AG09309 (cell line): ENCODE data around the gene RGS13.

Experiments used
- DNase-seq: peaks from one replicate; pipeline ENCODE4 v3.0.0-alpha.2; 2010; ENCODE audit warnings: low read depth
- H3K4me3 ChIP-seq: 2 replicates; pipeline ENCODE4 v1.5.1; 2011; ENCODE audit warnings: mild to moderate bottlenecking, low read depth, low read length, moderate library complexity; ENCODE audit not compliant: control insufficient read depth
- CTCF ChIP-seq: IDR thresholded peaks from 2 replicates; pipeline ENCODE4 v1.5.1; 2011; ENCODE audit warnings: mild to moderate bottlenecking, low read depth, low read length, inconsistent platforms; ENCODE audit not compliant: insufficient read depth, control insufficient read depth; ENCODE audit errors: missing control alignments

The RGS13 gene

DNA sequence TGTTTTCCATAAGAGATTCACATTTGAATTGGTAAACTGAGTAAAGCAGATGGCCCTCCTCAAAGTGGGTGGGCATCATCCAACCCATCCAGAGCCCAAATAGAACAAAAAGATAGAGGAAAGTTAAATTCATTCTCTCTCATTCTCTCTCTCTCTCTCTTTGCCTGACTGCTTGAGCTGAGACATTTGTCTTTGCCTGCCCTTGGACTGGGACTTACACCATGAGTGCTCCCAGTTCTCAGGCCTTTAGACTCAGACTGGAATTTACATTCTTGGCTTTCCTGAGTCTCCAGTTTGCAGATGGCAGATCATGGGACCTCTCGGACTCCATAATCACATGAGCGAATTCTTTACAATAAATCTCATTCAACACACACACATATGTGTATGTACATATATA, 69.6 kb downstream of the RGS13 start:
- H3K4me3 ChIP-seq = no peak overlapping the region
- DNase-seq = no peak
- TF ChIP-seq CTCF = no peak

DNA sequence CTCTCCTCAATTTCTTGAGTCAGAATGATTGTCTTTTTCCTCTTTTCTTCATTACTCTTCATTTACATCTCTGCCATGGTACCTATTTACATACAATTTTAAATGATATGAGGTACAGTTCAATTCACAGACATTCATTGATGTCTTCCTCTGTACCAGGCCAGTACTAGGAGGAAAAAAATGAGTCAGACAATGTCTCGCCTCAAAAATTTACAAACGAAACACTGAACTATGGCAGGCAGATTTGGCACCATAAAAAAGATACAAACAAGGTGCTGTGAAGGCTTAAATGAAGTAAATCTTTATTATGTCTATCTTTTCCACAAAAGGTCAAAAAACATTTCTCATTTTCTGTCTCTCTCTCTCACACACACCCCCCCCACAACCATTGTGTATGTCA, 71.0 kb downstream of the RGS13 start:
- TF ChIP-seq CTCF = no peak
- no peak for DNase-seq
- no peak overlapping the region for H3K4me3 ChIP-seq

DNA sequence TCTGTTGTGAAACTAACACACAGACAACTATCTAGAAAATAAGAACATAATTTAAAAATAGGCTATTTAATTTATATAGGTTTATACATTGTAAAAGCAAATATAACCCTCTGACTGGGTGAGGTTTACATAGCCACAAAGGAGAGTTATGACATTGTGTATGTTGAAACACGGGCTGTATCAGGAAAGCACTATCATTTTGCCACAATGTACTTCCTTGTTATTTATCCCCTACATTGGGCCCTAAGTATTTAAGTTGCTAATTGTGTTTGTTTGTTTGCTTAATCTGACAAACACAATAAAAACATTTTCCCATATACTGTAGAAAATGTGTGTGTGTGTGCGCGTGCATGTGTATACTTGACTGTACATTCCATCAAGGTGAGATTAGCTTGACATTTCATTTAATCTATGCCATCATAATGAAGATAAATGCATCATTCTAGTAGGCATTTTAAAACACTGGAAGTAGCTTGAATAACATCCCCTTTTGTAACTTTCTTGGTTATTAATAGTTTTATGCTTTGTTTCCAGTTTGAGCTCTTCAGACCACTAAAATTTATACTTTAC, 72.1 kb downstream of the RGS13 start:
- no peak for DNase-seq
- no peak overlapping the region for H3K4me3 ChIP-seq
- TF ChIP-seq CTCF = no peak

DNA sequence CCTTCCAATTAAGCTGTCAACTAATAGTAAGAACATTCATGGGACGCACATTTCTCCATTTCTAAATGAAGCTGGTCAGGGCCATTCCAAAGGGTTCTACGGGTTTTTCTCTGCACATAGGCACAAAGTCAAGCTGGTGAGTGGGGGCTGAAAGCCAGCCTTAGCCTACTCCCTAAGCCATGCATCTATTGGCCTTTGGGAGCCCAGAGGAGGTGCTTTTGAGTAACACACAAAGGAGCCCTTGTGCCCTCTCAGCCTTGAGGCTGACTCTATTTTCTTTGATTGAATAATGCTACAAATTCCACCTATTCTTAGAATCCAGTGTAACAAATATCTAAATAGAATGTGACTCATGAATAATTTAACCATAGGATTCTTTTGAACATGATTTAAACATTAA, 73.6 kb downstream of the RGS13 start:
- no peak overlapping the region for H3K4me3 ChIP-seq
- no peak for DNase-seq
- TF ChIP-seq CTCF = no peak
